Glutamatergic neuron (in vitro differentiated cells): ENCODE results near the gene NOX5. TPM values are rescaled to one million over a fixed set of nuclear protein-coding genes. Genes with fewer than 3 reads are reported as not detected.

Experiments used
- DNase-seq: peaks from one replicate; pipeline ENCODE4 v3.0.0; 2022
- H3K27ac Mint-ChIP-seq: one replicate; pipeline ENCODE4 v1.8.0; 2020; ENCODE audit warnings: mild to moderate bottlenecking, mixed read lengths, inconsistent platforms; ENCODE audit not compliant: unreplicated experiment
- H3K27me3 Mint-ChIP-seq: one replicate; pipeline ENCODE4 v1.8.0; 2020; ENCODE audit warnings: mild to moderate bottlenecking, moderate library complexity, mixed read lengths, inconsistent platforms; ENCODE audit not compliant: unreplicated experiment
- H3K36me3 Mint-ChIP-seq: one replicate; pipeline ENCODE4 v1.8.0; 2020; ENCODE audit warnings: mild to moderate bottlenecking, mixed read lengths, inconsistent platforms; ENCODE audit not compliant: unreplicated experiment
- H3K4me1 Mint-ChIP-seq: one replicate; pipeline ENCODE4 v1.8.0; 2020; ENCODE audit warnings: mild to moderate bottlenecking, low read depth, mixed read lengths, inconsistent platforms; ENCODE audit not compliant: unreplicated experiment
- H3K4me3 Mint-ChIP-seq: one replicate; pipeline ENCODE4 v1.8.0; 2020; ENCODE audit warnings: mild to moderate bottlenecking, mixed read lengths, inconsistent platforms; ENCODE audit not compliant: unreplicated experiment
- H3K9me3 Mint-ChIP-seq: one replicate; pipeline ENCODE4 v1.8.0; 2020; ENCODE audit warnings: mild to moderate bottlenecking, moderate library complexity, mixed read lengths, inconsistent platforms; ENCODE audit not compliant: unreplicated experiment
- long read RNA-seq: library from polyadenylated mRNA; unstranded; transcript quantifications from one replicate; pipeline ENCODE4 v2.0.0, GENCODE V29; 2020; ENCODE audit not compliant: unreplicated experiment
- total RNA-seq: library from RNA; stranded (reverse); fragmentation: NEBNext Ultra II Directional; extraction: Animal tissue kit (Norgen Biotek cat#: 25700); gene quantifications from one replicate; pipeline ENCODE4 v1.2.1, GENCODE V29; 2021; ENCODE audit not compliant: unreplicated experiment
- TF ChIP-seq, protein P1 (sequence below): fragments of 200-600 bp; sonication (generic); IDR thresholded peaks from one replicate; pipeline ENCODE4 v1.5.0; 2021; ENCODE audit not compliant: partially characterized antibody, unreplicated experiment

NOX5 gene, protein sequence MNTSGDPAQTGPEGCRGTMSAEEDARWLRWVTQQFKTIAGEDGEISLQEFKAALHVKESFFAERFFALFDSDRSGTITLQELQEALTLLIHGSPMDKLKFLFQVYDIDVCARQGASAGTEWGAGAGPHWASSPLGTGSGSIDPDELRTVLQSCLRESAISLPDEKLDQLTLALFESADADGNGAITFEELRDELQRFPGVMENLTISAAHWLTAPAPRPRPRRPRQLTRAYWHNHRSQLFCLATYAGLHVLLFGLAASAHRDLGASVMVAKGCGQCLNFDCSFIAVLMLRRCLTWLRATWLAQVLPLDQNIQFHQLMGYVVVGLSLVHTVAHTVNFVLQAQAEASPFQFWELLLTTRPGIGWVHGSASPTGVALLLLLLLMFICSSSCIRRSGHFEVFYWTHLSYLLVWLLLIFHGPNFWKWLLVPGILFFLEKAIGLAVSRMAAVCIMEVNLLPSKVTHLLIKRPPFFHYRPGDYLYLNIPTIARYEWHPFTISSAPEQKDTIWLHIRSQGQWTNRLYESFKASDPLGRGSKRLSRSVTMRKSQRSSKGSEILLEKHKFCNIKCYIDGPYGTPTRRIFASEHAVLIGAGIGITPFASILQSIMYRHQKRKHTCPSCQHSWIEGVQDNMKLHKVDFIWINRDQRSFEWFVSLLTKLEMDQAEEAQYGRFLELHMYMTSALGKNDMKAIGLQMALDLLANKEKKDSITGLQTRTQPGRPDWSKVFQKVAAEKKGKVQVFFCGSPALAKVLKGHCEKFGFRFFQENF
- total RNA-seq: not detected
- long read RNA-seq: 0 reads

DNA sequence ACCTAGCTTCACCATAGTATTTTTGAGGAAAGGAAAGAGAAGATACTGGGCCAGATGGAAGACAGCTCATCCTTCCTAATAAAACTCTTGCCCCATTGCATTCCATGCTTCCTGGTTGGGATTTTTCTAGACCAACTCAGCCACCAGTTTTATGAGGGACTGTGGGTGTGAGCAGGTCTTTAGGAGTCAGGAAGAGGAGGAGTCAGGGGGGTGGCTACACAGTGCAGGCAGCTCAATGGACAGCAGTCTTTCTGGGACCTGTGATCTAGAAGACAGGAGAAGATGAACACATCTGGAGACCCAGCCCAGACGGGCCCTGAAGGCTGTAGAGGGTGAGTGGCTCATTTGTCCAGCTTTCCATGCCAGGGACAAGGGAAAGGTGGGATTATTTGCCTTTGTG is at the start of gene NOX5:
Gene NOX5, plus strand, starts transcription at position 242 of the 400 bp plus-strand sequence. Its CDS starts 41 bp downstream, at position 283.
- peaks cover 1% of the 10 kb centered on the region for H3K9me3 Mint-ChIP-seq
- no peaks in the 10 kb centered on the region for H3K36me3 Mint-ChIP-seq
- H3K27ac Mint-ChIP-seq: no peak within 1 kb of the TSS
- H3K27me3 Mint-ChIP-seq: peaks cover 7% of the 10 kb centered on the region
- TF ChIP-seq, protein P1, sequence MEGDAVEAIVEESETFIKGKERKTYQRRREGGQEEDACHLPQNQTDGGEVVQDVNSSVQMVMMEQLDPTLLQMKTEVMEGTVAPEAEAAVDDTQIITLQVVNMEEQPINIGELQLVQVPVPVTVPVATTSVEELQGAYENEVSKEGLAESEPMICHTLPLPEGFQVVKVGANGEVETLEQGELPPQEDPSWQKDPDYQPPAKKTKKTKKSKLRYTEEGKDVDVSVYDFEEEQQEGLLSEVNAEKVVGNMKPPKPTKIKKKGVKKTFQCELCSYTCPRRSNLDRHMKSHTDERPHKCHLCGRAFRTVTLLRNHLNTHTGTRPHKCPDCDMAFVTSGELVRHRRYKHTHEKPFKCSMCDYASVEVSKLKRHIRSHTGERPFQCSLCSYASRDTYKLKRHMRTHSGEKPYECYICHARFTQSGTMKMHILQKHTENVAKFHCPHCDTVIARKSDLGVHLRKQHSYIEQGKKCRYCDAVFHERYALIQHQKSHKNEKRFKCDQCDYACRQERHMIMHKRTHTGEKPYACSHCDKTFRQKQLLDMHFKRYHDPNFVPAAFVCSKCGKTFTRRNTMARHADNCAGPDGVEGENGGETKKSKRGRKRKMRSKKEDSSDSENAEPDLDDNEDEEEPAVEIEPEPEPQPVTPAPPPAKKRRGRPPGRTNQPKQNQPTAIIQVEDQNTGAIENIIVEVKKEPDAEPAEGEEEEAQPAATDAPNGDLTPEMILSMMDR: no peak
- DNase-seq: no peak
- H3K4me3 Mint-ChIP-seq: no peak within 1 kb of the TSS
- no peaks in the 10 kb centered on the region for H3K4me1 Mint-ChIP-seq

DNA sequence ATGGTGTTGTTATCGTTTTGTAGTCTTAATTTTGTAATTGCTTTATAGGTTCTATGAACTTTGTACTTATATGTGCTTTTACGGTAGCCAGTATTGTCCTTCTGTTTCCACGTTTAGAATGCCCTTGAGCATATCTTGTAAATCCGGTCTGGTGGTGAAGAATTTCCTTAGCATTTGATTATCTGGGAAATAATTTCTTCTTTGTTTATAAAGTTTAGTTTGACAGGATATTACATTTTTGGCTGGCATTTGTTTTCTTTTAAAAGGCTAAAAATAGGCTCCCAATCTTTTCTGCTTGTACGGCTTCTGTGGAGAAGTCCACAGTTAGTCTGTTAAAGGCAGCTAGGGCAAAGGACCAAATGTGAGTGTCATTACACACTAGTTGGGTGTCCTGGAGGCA is 47.5 kb upstream of the NOX5 start:
- no peaks in the 10 kb centered on the region for H3K4me1 Mint-ChIP-seq

DNA sequence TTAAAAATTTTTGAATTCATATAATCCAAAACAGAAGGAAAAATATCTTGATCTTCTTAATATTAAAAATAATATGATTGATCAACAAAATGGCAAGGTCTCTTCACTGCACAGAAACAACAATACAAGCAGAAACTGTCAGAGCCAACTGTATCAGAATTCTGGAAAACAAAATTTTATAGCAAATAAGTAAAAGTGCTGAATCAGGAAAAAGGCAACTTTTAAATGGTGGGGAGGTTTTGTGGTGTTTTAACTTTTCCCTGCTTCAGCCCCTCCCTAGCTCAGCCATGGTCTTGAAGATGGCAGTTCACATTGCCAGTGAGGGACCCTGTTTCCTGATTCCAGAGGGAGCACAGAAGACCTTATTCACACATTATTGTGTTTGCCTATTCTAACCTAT is 46.5 kb upstream of the NOX5 start:
- TF ChIP-seq, protein P1: no peak
- Mint-ChIP-seq H3K9me3 (peaks cover 8% of the 10 kb centered on the region), H3K27me3 (peaks cover 3% of the 10 kb centered on the region), H3K4me3 (no peak overlapping the region), H3K4me1 (no peaks in the 10 kb centered on the region), H3K36me3 (peaks cover 16% of the 10 kb centered on the region), H3K27ac (no peak overlapping the region)
- DNase-seq: no peak

More for the DNA sequence above, 47.5 kb upstream of the NOX5 start:
- TF ChIP-seq, protein P1: no peak
- Mint-ChIP-seq H3K27ac (no peak overlapping the region), H3K4me3 (no peak overlapping the region), H3K36me3 (peaks cover 16% of the 10 kb centered on the region), H3K9me3 (peaks cover 8% of the 10 kb centered on the region), H3K27me3 (peaks cover 3% of the 10 kb centered on the region)
- no peak for DNase-seq

DNA sequence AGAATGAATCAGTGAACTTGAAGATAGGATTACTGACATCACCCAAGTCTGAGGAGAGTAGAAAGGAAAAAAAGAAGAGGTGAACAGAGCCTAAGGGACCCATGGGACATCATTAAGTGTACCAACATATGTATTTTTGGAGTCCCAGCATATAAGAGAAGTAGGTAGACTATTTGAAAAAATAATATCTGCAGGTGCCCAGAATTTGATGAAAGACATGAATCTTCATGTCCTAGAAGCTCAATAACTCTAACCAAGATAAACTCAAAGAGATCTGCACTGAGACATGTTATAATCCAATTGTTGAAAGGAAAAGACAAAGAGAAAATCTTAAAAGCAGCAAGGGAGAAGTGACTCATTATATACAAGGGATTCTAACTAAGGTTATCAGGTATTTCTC is 45.2 kb upstream of the NOX5 start:
- TF ChIP-seq, protein P1: no peak
- H3K36me3 Mint-ChIP-seq: peaks cover 16% of the 10 kb centered on the region
- no peak overlapping the region for H3K4me3 Mint-ChIP-seq
- no peak overlapping the region for H3K27ac Mint-ChIP-seq
- H3K9me3 Mint-ChIP-seq: peaks cover 6% of the 10 kb centered on the region
- DNase-seq: no peak
- H3K4me1 Mint-ChIP-seq: no peaks in the 10 kb centered on the region
- H3K27me3 Mint-ChIP-seq: peaks cover 3% of the 10 kb centered on the region
